Stimulated activated CD4-positive, alpha-beta T cell treated with anti-CD3 and anti-CD28 coated beads, Interleukin-2, amount 100 ng/mL, for 4 hours (primary cell): ENCODE data around the gene HIC1.

Experiments used
- DNase-seq: peaks from one replicate; pipeline ENCODE4 v3.0.0-alpha.2; 2020; ENCODE audit warnings: low read depth

The HIC1 gene

GRCh38 chr17:2077040-2077439 lies 22.1 kb downstream of the HIC1 start:
- DNase-seq, result no peak

- no peak for DNase-seq
Observed at GRCh38 chr17:2081564-2081963, 26.7 kb downstream of the HIC1 start.

GRCh38 chr17:2082003-2082781 lies 27.3 kb downstream of the HIC1 start:
- no peak for DNase-seq

- no peak for DNase-seq
Observed at GRCh38 chr17:2083613-2084035, 28.7 kb downstream of the HIC1 start.

GRCh38 chr17:2084036-2084765 lies 29.3 kb downstream of the HIC1 start:
- DNase-seq, result no peak

GRCh38 chr17:2084766-2085647 lies 30.1 kb downstream of the HIC1 start:
- DNase-seq, result no peak

GRCh38 chr17:2085648-2085949 lies 30.7 kb downstream of the HIC1 start:
- no peak for DNase-seq

- no peak for DNase-seq
Observed at GRCh38 chr17:2086306-2086705, 31.4 kb downstream of the HIC1 start.

GRCh38 chr17:2087597-2088211 lies 32.8 kb downstream of the HIC1 start:
- DNase-seq, result peak; percentile 17

- no peak for DNase-seq
Observed at GRCh38 chr17:2089021-2089422, 34.1 kb downstream of the HIC1 start.

GRCh38 chr17:2090210-2090641 lies 35.3 kb downstream of the HIC1 start:
- peak; percentile 27 for DNase-seq

GRCh38 chr17:2090804-2091534 lies 36.1 kb downstream of the HIC1 start:
- no peak for DNase-seq

GRCh38 chr17:2092253-2092652 lies 37.4 kb downstream of the HIC1 start:
- no peak for DNase-seq

GRCh38 chr17:2093349-2093748 lies 38.4 kb downstream of the HIC1 start:
- no peak for DNase-seq

GRCh38 chr17:2094891-2095535 lies 40.1 kb downstream of the HIC1 start:
- no peak for DNase-seq

GRCh38 chr17:2095536-2095910 lies 40.6 kb downstream of the HIC1 start:
- DNase-seq, result no peak

- DNase-seq, result peak; percentile 20
Observed at GRCh38 chr17:2101448-2102257, 46.8 kb downstream of the HIC1 start.

- DNase-seq, result no peak
Observed at GRCh38 chr17:2102931-2103809, 48.3 kb downstream of the HIC1 start.

- no peak for DNase-seq
Observed at GRCh38 chr17:2105663-2106062, 50.8 kb downstream of the HIC1 start.
